ENCODE data around the gene ABCC4. TPM values are rescaled to one million over a fixed set of nuclear protein-coding genes. Genes with fewer than 3 reads are reported as not detected.

ABCC4 gene
- total and polyA plus RNA-seq, 10 donors: 1.4 to 21.0 (median 13.3) TPM

GRCh38 chr13:95059306-95059705, 241.9 kb downstream of the ABCC4 start:
- 87 to 94% (median 93%) methylated on average over 8 of the region's 8 CpGs for WGBS, 5 donors
- no peaks in the 10 kb centered on the region for H3K9me3 ChIP-seq

GRCh38 chr13:95058680-95059079, 242.6 kb downstream of the ABCC4 start:
- Histone ChIP-seq H3K9me3 (no peaks in the 10 kb centered on the region), H3K27me3 (replicated peaks in 1 of 7) (no peaks in the 10 kb centered on the region), H3K4me3 (no peak overlapping the region), H3K27ac (no peak overlapping the region), H3K4me1 (peaks cover 0 to 1% (median 0%) of the 10 kb centered on the region in 6 donors), H3K36me3 (peaks cover 0 to 16% (median 0%) of the 10 kb centered on the region in 6 donors)
- no peak for TF ChIP-seq CTCF (IDR thresholded peaks at IDR 0.05 in 8 of 11, conservative IDR thresholded peaks at IDR 0.05 in 3 of 11)
- no peak for DNase-seq
- WGBS, 5 donors: 87 to 95% (median 88%) methylated on average over 7 of the region's 7 CpGs
- intact Hi-C loops (cut with DNase I; ENCODE audit: low total_unique reads): no loop called here

More at GRCh38 chr13:95059306-95059705, 241.9 kb downstream of the ABCC4 start:
- no peak overlapping the region for H3K27ac ChIP-seq
- no peak for TF ChIP-seq POLR2AphosphoS5 (IDR thresholded peaks at IDR 0.05)
- no peak for TF ChIP-seq CTCF (IDR thresholded peaks at IDR 0.05 in 8 of 11, conservative IDR thresholded peaks at IDR 0.05 in 3 of 11)
- no peak overlapping the region for H3K4me3 ChIP-seq
- intact Hi-C loops (cut with DNase I; ENCODE audit: low total_unique reads): no loop called here
- H3K27me3 ChIP-seq (replicated peaks in 1 of 7): no peaks in the 10 kb centered on the region
- no peak for DNase-seq
- peaks cover 0 to 3% (median 0%) of the 10 kb centered on the region in 6 donors for H3K4me1 ChIP-seq
- H3K36me3 ChIP-seq: peaks cover 0 to 14% (median 0%) of the 10 kb centered on the region in 6 donors

GRCh38 chr13:95056266-95056665, 245.0 kb downstream of the ABCC4 start:
- no peaks in the 10 kb centered on the region for H3K27me3 ChIP-seq (replicated peaks in 1 of 7)
- H3K4me1 ChIP-seq: no peaks in the 10 kb centered on the region
- peaks cover 0 to 15% (median 0%) of the 10 kb centered on the region in 6 donors for H3K36me3 ChIP-seq
- WGBS, 5 donors: 80 to 90% (median 89%) methylated on average over 1 of the region's 1 CpG
- no peaks in the 10 kb centered on the region for H3K9me3 ChIP-seq
- H3K4me3 ChIP-seq: no peak overlapping the region
- H3K27ac ChIP-seq: no peak overlapping the region
- no peak for DNase-seq
- no peak for TF ChIP-seq CTCF (IDR thresholded peaks at IDR 0.05 in 8 of 11, conservative IDR thresholded peaks at IDR 0.05 in 3 of 11)
- no peak for TF ChIP-seq POLR2AphosphoS5 (IDR thresholded peaks at IDR 0.05)
- TF ChIP-seq POLR2A (IDR thresholded peaks at IDR 0.05): no peak
- intact Hi-C loops (cut with DNase I; ENCODE audit: low total_unique reads): no loop called here

- intact Hi-C loops (cut with DNase I; ENCODE audit: low total_unique reads): no loop called here
- Histone ChIP-seq H3K27me3 (replicated peaks in 1 of 7) (no peaks in the 10 kb centered on the region), H3K9me3 (no peaks in the 10 kb centered on the region), H3K36me3 (peaks cover 0 to 19% (median 0%) of the 10 kb centered on the region in 6 donors), H3K27ac (no peak overlapping the region), H3K4me3 (no peak overlapping the region), H3K4me1 (no peaks in the 10 kb centered on the region)
- TF ChIP-seq POLR2A (IDR thresholded peaks at IDR 0.05) (no peak), CTCF (IDR thresholded peaks at IDR 0.05 in 8 of 11, conservative IDR thresholded peaks at IDR 0.05 in 3 of 11) (no peak), POLR2AphosphoS5 (IDR thresholded peaks at IDR 0.05) (no peak)
- no peak for DNase-seq
- WGBS, 5 donors: 33 to 56% (median 45%) methylated on average over 3 of the region's 3 CpGs
Measured at GRCh38 chr13:95050800-95051615, 250.2 kb downstream of the ABCC4 start.

All from spleen (tissue), 11 donors.